K562 (cell line): Measurements from ENCODE around the gene KHNYN. TPM values are rescaled to one million over a fixed set of nuclear protein-coding genes. Genes with fewer than 3 reads are reported as not detected.

ENCODE experiments used
- ADNP ChIP-seq: fragments of 200-800 bp; sonication (Bioruptor generic); IDR thresholded peaks from 2 replicates; pipeline ENCODE4 v1.6.1; 2016; ENCODE audit warnings: missing genetic modification characterization, missing compliant biosample characterization
- ARHGAP35 ChIP-seq: fragments of 450-650 bp; IDR thresholded peaks from 2 replicates; pipeline ENCODE4 v1.6.1; 2018; ENCODE audit not compliant: partially characterized antibody
- CREM ChIP-seq: IDR thresholded peaks from 2 replicates; pipeline ENCODE4 v1.6.1; 2014; ENCODE audit warnings: antibody characterized with exemption, low read depth
- CXXC5 ChIP-seq: fragments of 250-450 bp; sonication (Bioruptor Pico); IDR thresholded peaks from 2 replicates; pipeline ENCODE4 v1.8.0; 2022; ENCODE audit warnings: inconsistent platforms, mild to moderate bottlenecking, moderate library complexity
- DNMT1 ChIP-seq: fragments of 450-650 bp; IDR thresholded peaks from 2 replicates; pipeline ENCODE4 v1.6.1; 2016; ENCODE audit warnings: antibody characterized with exemption, mild to moderate bottlenecking
- ILF3 ChIP-seq: fragments of 450-650 bp; IDR thresholded peaks from 2 replicates; pipeline ENCODE4 v1.6.1; 2018; ENCODE audit warnings: antibody characterized with exemption, mild to moderate bottlenecking, moderate library complexity, borderline replicate concordance
- MLLT1 ChIP-seq, 2 experiments: fragments of 450-650 bp; IDR thresholded peaks; 2 replicates each; pipeline ENCODE4 v1.6.1; 2016
- PML ChIP-seq: IDR thresholded peaks from 2 replicates; pipeline ENCODE4 v1.6.1; 2012; ENCODE audit warnings: low read length, inconsistent platforms
- PTBP1 ChIP-seq: fragments of 200-400 bp; formaldehyde crosslinking; IDR thresholded peaks from 2 replicates; pipeline ENCODE4 v1.6.1; 2017; ENCODE audit warnings: low read depth, low read length
- RBBP5 ChIP-seq: fragments of 200-600 bp; sonication (generic); IDR thresholded peaks from 2 replicates; pipeline ENCODE4 v1.6.1; 2012; ENCODE audit warnings: borderline replicate concordance, mild to moderate bottlenecking, low read length, control low read depth, inconsistent platforms; ENCODE audit not compliant: insufficient read depth, poor library complexity, severe bottlenecking
- SLC30A9 ChIP-seq: fragments of 250-450 bp; sonication (Bioruptor Pico); IDR thresholded peaks from 2 replicates; pipeline ENCODE4 v1.8.0; 2022; ENCODE audit warnings: mild to moderate bottlenecking, moderate library complexity
- SMC3 ChIP-seq: conservative IDR thresholded peaks from 2 replicates; pipeline ENCODE4 v1.6.1; 2011; ENCODE audit warnings: low read depth, low read length, improper control_type of control experiment; ENCODE audit not compliant: insufficient read depth
- THAP12 ChIP-seq: fragments of 250-450 bp; sonication (Bioruptor Pico); IDR thresholded peaks from 2 replicates; pipeline ENCODE4 v1.9.0; 2021; ENCODE audit warnings: mild to moderate bottlenecking, inconsistent platforms
- ZBTB12 ChIP-seq: fragments of 250-450 bp; sonication (Bioruptor Pico); IDR thresholded peaks from 2 replicates; pipeline ENCODE4 v1.4.0; 2020
- ZBTB43 ChIP-seq: sonication (generic); formaldehyde crosslinking; IDR thresholded peaks from 2 replicates; pipeline ENCODE4 v1.8.0; 2023; ENCODE audit warnings: mild to moderate bottlenecking, missing genetic modification reagents
- ZBTB7A ChIP-seq: IDR thresholded peaks from 2 replicates; pipeline ENCODE4 v1.6.1; 2011; ENCODE audit warnings: low read depth, mild to moderate bottlenecking, low read length, moderate library complexity, borderline replicate concordance; ENCODE audit not compliant: control insufficient read depth
- ZNF316 ChIP-seq: fragments of 450-650 bp; IDR thresholded peaks from 2 replicates; pipeline ENCODE4 v1.6.1; 2016
- ZNF518B ChIP-seq: fragments of 250-450 bp; sonication (Bioruptor Pico); IDR thresholded peaks from 2 replicates; pipeline ENCODE4 v1.5.0; 2021; ENCODE audit warnings: mild to moderate bottlenecking, moderate library complexity
- polyA plus RNA-seq, 8 experiments: library from polyadenylated mRNA; depleted of rRNA in 4 of 8; stranded (reverse) in 5 of 8; unstranded in 3 of 8; fragments of >200 nt; fragmentation: Nextera tagmentation in 2 of 8; fragmentation: Illumina TruSeq in 1 of 8; extraction: Ambion mirVana in 2 of 8; extraction: Trizol in 1 of 8; gene quantifications; 2 replicates each; pipeline versions ENCODE4 v1.2.1 to v1.2.3, GENCODE V29; 2011 to 2014; ENCODE audit warnings: inconsistent platforms in 1 of 8, missing spikeins in 1 of 8
- total RNA-seq, 7 experiments: library from RNA; depleted of rRNA in 6 of 7; stranded (reverse); fragments of >200 nt in 6 of 7; fragmentation: Illumina TruSeq in 2 of 7; extraction: Trizol in 2 of 7; gene quantifications; 2 replicates each; pipeline versions ENCODE4 v1.2.1 to v1.2.3, GENCODE V29; 2011 to 2021; ENCODE audit warnings: low replicate concordance in 1 of 7

Gene KHNYN
- total and polyA plus RNA-seq, 9 of the 15 experiments (the other 6 are each of a cell fraction or from before 2014, with no cell fraction given), result 0.76 to 26.0 (median 14.1) TPM

GRCh38 chr14:24442240-24443052, 12.7 kb downstream of the KHNYN start, which contains the start of gene SDR39U1 (continued):
- TF ChIP-seq ARHGAP35 (no peak), ZBTB12 (CRISPR knock-in tag) (no peak), THAP12 (CRISPR knock-in tag) (no peak), ZBTB43 (CRISPR knock-in tag) (no peak), CXXC5 (peak; percentile 66), ADNP (tag) (no peak), SLC30A9 (CRISPR knock-in tag) (no peak), ZNF518B (CRISPR knock-in tag) (no peak), SMC3 (no peak), ZNF316 (no peak), RBBP5 (peak; percentile 48), PML (peak; percentile 64; the same call in 1 of the 2 replicates), PTBP1 (no peak), ZBTB7A (no peak), MLLT1 (IDR thresholded peaks at IDR 0.05) (peak in 1 of 2 experiments; percentile 8; a peak in 1 of 4 replicates), DNMT1 (no peak), ILF3 (no peak), CREM (peak; percentile 94)
